ENCODE data around the gene KIAA0930.
A peak's percentile ranks its signal among the peaks of the same experiment; 100 is the strongest.
"Not testable (repeated sequence)": the region's sequence is repeated elsewhere in the genome, so short reads cannot be mapped to it uniquely, and the experiment has no call there.

Gene KIAA0930

GRCh38 chr22:45270095-45271020 is 29.7 kb upstream of the KIAA0930 start:
- no peak overlapping the region for H3K27ac Mint-ChIP-seq
- H3K9me3 Mint-ChIP-seq, result no peaks in the 10 kb centered on the region
- H3K36me3 Mint-ChIP-seq, result no peaks in the 10 kb centered on the region
- peak overlapping the region; percentile 81 for H3K4me3 Mint-ChIP-seq
- H3K27me3 Mint-ChIP-seq, result peaks cover 8% of the 10 kb centered on the region
- H3K4me1 Mint-ChIP-seq, result peaks cover 8% of the 10 kb centered on the region
- no peak for DNase-seq (ENCODE audit: low spot score in 2 of 2)
- no peak for ATAC-seq (ENCODE audit: low read depth)

- H3K27ac Mint-ChIP-seq, result peak overlapping the region; percentile 20
- no peaks in the 10 kb centered on the region for H3K36me3 Mint-ChIP-seq
- peaks cover 8% of the 10 kb centered on the region for H3K27me3 Mint-ChIP-seq
- peaks cover 10% of the 10 kb centered on the region for H3K4me1 Mint-ChIP-seq
- H3K9me3 Mint-ChIP-seq, result no peaks in the 10 kb centered on the region
- ATAC-seq (ENCODE audit: low read depth), result peak; percentile 98
- peak; percentile 96 to 99 for DNase-seq (ENCODE audit: low spot score in 2 of 2)
- peak overlapping the region; percentile 83 for H3K4me3 Mint-ChIP-seq
Observed at GRCh38 chr22:45268958-45269844, 28.5 kb upstream of the KIAA0930 start.

DNA sequence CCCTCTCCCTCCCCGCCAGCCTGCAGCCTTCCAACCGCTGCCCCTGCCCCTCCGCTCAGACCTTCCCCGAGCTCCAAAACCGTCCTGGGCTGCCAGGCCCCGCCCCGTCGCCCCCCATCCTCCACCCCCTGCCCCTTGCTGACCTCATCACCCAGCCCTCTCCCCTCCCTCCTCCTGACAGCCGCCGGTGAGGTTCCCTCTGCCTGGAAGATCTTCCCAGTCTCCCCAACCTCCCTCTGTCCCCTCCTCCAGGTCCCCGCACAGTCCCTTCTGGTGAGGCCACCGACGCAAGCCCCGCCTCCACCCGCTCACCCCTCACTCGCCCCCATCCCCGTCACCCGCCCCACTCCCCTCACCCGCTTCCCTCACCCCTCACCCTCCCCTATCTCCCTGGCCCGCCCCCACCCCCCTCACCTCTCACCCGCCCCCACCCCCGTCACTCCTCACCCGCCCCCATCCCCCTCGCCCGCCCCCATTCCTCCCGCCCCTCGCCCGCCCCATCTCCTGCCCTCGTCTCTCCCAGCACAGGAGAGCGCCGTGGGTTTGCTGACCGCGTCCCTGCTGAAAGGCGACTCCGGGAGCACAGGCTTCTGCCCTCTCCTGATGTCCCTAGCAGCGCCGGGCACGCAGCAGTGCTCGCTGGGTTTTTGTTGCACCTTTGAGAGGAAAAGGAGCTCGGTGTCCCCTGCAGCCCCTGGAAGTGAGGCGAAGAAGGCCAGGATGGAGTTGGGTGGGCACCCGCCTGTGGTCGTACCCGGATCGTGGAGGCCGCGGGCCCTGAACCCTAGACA is 27.7 kb upstream of the KIAA0930 start:
- Mint-ChIP-seq H3K36me3 (no peaks in the 10 kb centered on the region), H3K4me1 (peaks cover 16% of the 10 kb centered on the region), H3K9me3 (no peaks in the 10 kb centered on the region), H3K4me3 (peak overlapping the region; percentile 83), H3K27me3 (peaks cover 3% of the 10 kb centered on the region), H3K27ac (no peak overlapping the region)
- ATAC-seq (ENCODE audit: low read depth) (peak; percentile 14), DNase-seq (ENCODE audit: low spot score in 2 of 2) (no peak)

- H3K4me1 Mint-ChIP-seq, result peaks cover 33% of the 10 kb centered on the region
- H3K9me3 Mint-ChIP-seq, result no peaks in the 10 kb centered on the region
- ATAC-seq (ENCODE audit: low read depth), result no peak
- H3K27ac Mint-ChIP-seq, result no peak overlapping the region
- DNase-seq (ENCODE audit: low spot score in 2 of 2), result no peak
- peaks cover 3% of the 10 kb centered on the region for H3K27me3 Mint-ChIP-seq
- H3K4me3 Mint-ChIP-seq, result no peak overlapping the region
- H3K36me3 Mint-ChIP-seq, result no peaks in the 10 kb centered on the region
Observed at GRCh38 chr22:45265535-45265934, 24.8 kb upstream of the KIAA0930 start.

DNA sequence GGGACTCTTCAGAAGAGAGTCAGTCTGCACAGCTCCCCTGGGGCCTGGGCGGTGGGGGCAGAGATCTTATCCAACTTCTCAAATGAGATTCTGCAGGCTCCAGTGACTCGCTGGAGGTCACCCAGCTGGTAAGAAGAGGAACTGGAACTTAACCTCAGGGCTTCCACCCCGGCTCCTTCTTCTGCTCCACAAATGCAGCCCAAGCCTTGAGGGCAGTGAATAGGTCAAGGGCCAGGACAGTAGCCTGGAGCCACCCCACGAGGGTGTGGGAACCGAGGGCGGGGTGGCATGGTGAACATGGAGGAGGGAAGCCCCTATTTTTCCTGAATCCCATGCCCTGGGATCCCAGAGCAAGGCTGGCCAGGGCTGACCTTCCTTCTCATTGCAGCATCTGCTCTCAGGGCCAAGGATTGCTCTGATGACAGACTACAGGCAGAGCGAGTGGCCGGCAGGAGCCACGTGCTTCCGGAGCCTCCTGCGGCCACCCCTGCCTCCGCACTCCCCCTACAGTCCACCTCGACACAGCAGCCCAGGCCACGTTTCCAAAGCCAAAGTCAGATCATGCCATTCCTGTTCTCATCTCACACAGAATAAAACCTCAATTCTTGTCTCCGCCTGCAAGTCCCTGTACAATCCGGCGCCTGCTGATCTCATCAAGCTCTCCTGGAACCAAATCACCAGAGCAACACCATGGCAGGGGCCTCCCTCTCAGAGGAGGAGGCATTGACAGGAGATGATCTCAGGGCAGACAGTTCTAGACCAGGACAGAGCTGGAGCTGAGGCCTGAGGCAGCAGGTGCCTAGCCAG is 23.0 kb upstream of the KIAA0930 start:
- Mint-ChIP-seq H3K27ac (peak overlapping the region; percentile 62), H3K4me3 (peak overlapping the region; percentile 83), H3K9me3 (no peaks in the 10 kb centered on the region), H3K27me3 (peaks cover 3% of the 10 kb centered on the region), H3K4me1 (peaks cover 39% of the 10 kb centered on the region), H3K36me3 (no peaks in the 10 kb centered on the region)
- DNase-seq (ENCODE audit: low spot score in 2 of 2), result peak in 1 of 2 donors; percentile 86
- peak; percentile 97 for ATAC-seq (ENCODE audit: low read depth)

DNA sequence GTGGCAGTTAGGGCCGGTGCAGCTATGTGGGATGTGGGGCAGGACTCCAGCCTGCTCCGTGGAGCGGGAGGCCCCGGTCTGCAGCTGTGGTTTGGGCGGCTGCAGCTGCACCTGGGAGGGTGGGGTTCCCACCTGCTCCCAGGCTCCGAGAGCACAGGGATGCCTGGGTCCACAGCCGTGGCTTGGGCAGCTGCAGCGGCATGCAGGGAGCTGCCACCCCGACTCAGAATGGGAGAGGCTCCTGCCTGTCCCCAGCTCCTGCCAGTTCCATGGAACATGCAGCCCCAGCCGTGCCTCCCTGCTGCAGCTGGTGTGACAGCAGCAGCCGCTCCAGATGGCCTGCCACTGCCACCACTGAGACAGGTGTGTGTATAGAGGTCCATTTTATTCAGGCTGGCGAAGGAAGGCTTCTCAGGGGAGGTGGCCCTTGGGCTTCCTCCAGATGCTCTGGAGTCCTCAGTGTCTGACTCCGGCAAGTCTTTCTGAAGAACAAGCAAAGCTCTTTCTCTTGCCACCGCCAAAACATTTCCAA is 22.3 kb upstream of the KIAA0930 start:
- ATAC-seq (ENCODE audit: low read depth) (peak; percentile 44), DNase-seq (ENCODE audit: low spot score in 2 of 2) (peak in 1 of 2 donors; percentile 77)
- H3K9me3 Mint-ChIP-seq, result no peaks in the 10 kb centered on the region
- peaks cover 3% of the 10 kb centered on the region for H3K27me3 Mint-ChIP-seq
- H3K4me1 Mint-ChIP-seq, result peaks cover 39% of the 10 kb centered on the region
- peak overlapping the region; percentile 62 for H3K27ac Mint-ChIP-seq
- peak overlapping the region; percentile 83 for H3K4me3 Mint-ChIP-seq
- no peaks in the 10 kb centered on the region for H3K36me3 Mint-ChIP-seq

DNA sequence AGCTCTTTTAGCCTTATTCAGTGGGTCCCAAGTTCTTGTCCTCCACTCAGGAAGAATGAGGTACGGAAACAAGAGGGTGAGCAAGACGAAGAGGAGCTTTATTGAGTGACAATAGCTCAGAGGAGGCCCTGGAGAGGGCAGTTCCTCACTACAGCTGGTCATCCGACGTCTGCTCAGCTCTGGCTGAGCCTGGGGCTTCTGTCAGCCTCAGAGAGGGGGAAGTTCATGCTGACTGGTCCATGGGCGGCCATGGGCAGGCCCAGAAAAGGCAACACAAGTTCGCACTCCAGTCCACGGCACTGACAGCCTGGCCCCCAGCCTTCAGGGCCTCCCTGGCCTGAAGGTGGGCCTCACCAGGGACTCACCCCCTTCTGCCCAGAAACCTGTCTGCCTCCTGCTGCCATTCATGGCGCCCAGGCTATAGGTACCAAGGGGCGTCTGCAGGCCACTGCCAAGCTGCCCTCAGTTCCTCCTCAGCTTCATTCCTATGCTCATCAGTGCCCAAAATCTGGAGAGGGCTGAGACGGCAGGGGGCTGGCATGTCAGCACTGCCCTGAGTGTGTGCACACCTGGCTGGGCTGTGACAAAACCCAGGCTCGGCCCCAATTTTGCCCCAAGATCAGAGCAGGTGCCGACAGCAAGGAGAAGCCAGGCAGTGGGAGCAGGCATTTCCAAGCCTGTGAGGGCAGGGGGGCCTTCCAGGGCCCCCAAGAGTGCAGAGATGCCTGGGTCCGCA is 21.7 kb upstream of the KIAA0930 start:
- H3K4me1 Mint-ChIP-seq, result peaks cover 36% of the 10 kb centered on the region
- H3K36me3 Mint-ChIP-seq, result no peaks in the 10 kb centered on the region
- no peak overlapping the region for H3K27ac Mint-ChIP-seq
- DNase-seq (ENCODE audit: low spot score in 2 of 2), result no peak
- H3K27me3 Mint-ChIP-seq, result peaks cover 3% of the 10 kb centered on the region
- ATAC-seq (ENCODE audit: low read depth), result no peak
- H3K9me3 Mint-ChIP-seq, result no peaks in the 10 kb centered on the region
- H3K4me3 Mint-ChIP-seq, result peak overlapping the region; percentile 71

DNA sequence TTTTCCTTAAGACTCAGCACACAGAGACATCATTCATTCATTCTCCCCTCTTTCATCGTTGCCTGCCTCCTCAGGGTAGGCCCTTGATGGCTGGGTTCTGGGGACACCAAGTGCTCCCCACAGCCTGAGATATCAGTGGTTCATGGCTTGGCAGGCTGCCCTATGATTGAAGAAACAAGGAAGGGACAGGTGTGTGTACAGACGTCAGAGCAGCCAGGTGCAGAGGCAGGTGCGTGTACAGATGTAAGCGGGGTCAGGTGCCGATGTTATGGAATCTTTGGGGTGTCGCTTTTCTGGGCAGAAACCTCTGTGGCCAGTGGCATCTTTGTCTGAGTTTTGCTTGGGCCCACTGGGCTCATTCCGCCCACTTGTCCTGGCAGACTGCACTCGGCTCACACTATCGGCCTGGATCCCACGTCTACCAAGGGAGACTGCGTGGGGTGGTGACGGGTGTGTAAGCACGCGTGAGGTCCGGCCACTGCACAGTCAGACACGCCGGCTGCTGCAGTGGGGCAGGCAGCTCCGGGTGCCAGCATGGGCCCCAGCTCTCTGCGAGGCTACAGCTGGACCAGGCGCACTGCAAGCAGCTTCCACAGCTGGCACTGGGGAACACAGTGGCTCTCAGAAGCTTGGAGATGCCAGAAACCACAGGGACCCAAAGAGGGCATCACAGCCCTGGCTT is 20.9 kb upstream of the KIAA0930 start:
- Mint-ChIP-seq H3K27me3 (peaks cover 3% of the 10 kb centered on the region), H3K4me3 (peak overlapping the region; percentile 25), H3K36me3 (no peaks in the 10 kb centered on the region), H3K9me3 (no peaks in the 10 kb centered on the region), H3K27ac (no peak overlapping the region), H3K4me1 (peaks cover 34% of the 10 kb centered on the region)
- ATAC-seq (ENCODE audit: low read depth), result no peak
- DNase-seq (ENCODE audit: low spot score in 2 of 2), result no peak

DNA sequence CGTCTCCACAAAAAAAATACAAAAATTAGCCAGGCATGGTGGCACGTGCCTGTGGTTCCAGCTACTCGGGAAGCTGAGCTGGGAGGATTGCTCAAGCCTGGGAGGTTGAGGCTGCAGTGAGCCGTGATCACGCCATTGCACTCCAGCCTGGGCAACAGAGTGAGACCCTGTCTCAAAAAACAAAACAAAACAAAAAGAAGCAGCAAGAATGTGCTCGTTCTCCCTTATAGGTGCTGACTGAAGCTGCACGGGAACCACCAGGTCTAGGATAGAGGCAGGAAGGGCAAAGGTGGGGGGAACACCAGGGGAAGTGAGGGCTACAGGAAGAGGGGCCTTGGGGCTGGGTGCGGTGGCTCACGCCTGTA is 19.7 kb upstream of the KIAA0930 start:
- not testable (repeated sequence) for H3K36me3 Mint-ChIP-seq; H3K27ac Mint-ChIP-seq; ATAC-seq (ENCODE audit: low read depth); H3K9me3 Mint-ChIP-seq; H3K27me3 Mint-ChIP-seq; DNase-seq (ENCODE audit: low spot score in 2 of 2)
- H3K4me3 Mint-ChIP-seq, result peak overlapping the region; percentile 24
- peaks cover 36% of the 10 kb centered on the region for H3K4me1 Mint-ChIP-seq

DNA sequence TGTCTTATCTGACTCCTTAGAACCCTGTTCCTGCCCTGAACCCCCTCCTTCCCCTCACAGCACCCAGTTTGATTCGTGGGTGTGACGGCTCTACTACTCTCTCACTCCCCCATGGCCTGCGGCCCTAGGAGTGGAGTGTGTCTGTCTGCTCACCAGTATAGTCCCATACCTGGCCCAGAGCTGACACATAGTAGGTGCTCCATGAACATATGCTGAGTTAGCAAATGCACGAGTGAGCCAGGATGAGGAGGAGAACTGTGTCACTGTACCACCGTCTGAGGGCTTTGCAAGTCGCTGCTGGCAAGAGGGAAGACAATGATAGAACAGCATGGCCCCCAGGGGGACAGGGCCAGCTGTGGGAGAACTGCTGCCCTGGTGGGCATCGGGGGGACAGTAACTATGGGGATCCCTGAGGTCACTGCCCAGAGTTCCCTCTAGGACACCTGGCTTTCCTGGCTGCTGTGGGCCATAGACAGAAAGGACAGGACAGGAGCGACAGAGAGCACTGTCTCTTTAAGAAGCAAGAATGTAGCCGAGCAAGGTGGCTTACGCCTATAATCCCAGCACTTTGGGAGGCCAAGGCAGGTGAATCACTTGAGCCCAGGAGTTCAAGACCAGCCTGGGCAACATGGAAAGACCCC is 19.2 kb upstream of the KIAA0930 start:
- H3K36me3 Mint-ChIP-seq, result peaks cover 2% of the 10 kb centered on the region
- ATAC-seq (ENCODE audit: low read depth) (no peak), DNase-seq (ENCODE audit: low spot score in 2 of 2) (no peak)

GRCh38 chr22:45257941-45258340 is 17.2 kb upstream of the KIAA0930 start:
- DNase-seq (ENCODE audit: low spot score in 2 of 2); H3K9me3 Mint-ChIP-seq; H3K36me3 Mint-ChIP-seq; H3K27me3 Mint-ChIP-seq; H3K27ac Mint-ChIP-seq; H3K4me3 Mint-ChIP-seq; ATAC-seq (ENCODE audit: low read depth): not testable (repeated sequence)
- peaks cover 29% of the 10 kb centered on the region for H3K4me1 Mint-ChIP-seq

More for the DNA sequence above, 19.2 kb upstream of the KIAA0930 start:
- peaks cover 3% of the 10 kb centered on the region for H3K27me3 Mint-ChIP-seq
- H3K4me3 Mint-ChIP-seq, result peak overlapping the region; percentile 24
- H3K9me3 Mint-ChIP-seq, result no peaks in the 10 kb centered on the region
- peaks cover 37% of the 10 kb centered on the region for H3K4me1 Mint-ChIP-seq
- no peak overlapping the region for H3K27ac Mint-ChIP-seq
